HG02623 (cell line): ENCODE results near the gene PAEP.

Source experiments
- ATAC-seq: cut with Tn5 transposase; IDR thresholded peaks from one replicate; pipeline ENCODE4 v1.9.1; 2021; ENCODE audit warnings: moderate library complexity; ENCODE audit not compliant: unreplicated experiment

Gene PAEP

GRCh38 chr9:135574331-135574730 lies 12.8 kb downstream of the PAEP start:
- no peak for ATAC-seq

GRCh38 chr9:135574943-135575342 lies 13.4 kb downstream of the PAEP start:
- no peak for ATAC-seq

GRCh38 chr9:135575995-135576631 lies 14.6 kb downstream of the PAEP start:
- no peak for ATAC-seq

GRCh38 chr9:135577256-135577655 lies 15.7 kb downstream of the PAEP start:
- no peak for ATAC-seq

- ATAC-seq, result no peak
Observed at GRCh38 chr9:135579356-135579755, 17.8 kb downstream of the PAEP start.

- ATAC-seq, result no peak
Observed at GRCh38 chr9:135579889-135580660, 18.5 kb downstream of the PAEP start.

GRCh38 chr9:135580664-135581380 lies 19.3 kb downstream of the PAEP start:
- ATAC-seq, result no peak

- no peak for ATAC-seq
Observed at GRCh38 chr9:135581636-135582426, 20.3 kb downstream of the PAEP start.

- no peak for ATAC-seq
Observed at GRCh38 chr9:135582541-135582940, 21.0 kb downstream of the PAEP start.

- ATAC-seq, result no peak
Observed at GRCh38 chr9:135582966-135583687, 21.6 kb downstream of the PAEP start.

GRCh38 chr9:135583688-135584011 lies 22.1 kb downstream of the PAEP start:
- ATAC-seq, result no peak

GRCh38 chr9:135584371-135584770 lies 22.8 kb downstream of the PAEP start:
- no peak for ATAC-seq

- ATAC-seq, result no peak
Observed at GRCh38 chr9:135584934-135585333, 23.4 kb downstream of the PAEP start.

GRCh38 chr9:135586601-135587109 lies 25.1 kb downstream of the PAEP start:
- no peak for ATAC-seq

- ATAC-seq, result no peak
Observed at GRCh38 chr9:135587658-135588057, 26.1 kb downstream of the PAEP start.

GRCh38 chr9:135588371-135588770 lies 26.8 kb downstream of the PAEP start:
- no peak for ATAC-seq

GRCh38 chr9:135588886-135589595 lies 27.5 kb downstream of the PAEP start:
- no peak for ATAC-seq

- ATAC-seq, result no peak
Observed at GRCh38 chr9:135589596-135590485, 28.3 kb downstream of the PAEP start.
